HG03378 (cell line): Measurements from ENCODE around the gene SPRR2D.
"Not testable (repeated sequence)": the region's sequence is repeated elsewhere in the genome, so short reads cannot be mapped to it uniquely, and the experiment has no call there.

Experiments used
- ATAC-seq: cut with Tn5 transposase; IDR thresholded peaks from one replicate; pipeline ENCODE4 v1.9.1; 2021; ENCODE audit warnings: mild to moderate bottlenecking, moderate library complexity; ENCODE audit not compliant: unreplicated experiment

The SPRR2D gene

GRCh38 chr1:153021829-153022228 lies 19.1 kb downstream of the SPRR2D start:
- not testable (repeated sequence) for ATAC-seq

GRCh38 chr1:153011235-153011758 lies 29.6 kb downstream of the SPRR2D start:
- not testable (repeated sequence) for ATAC-seq

DNA sequence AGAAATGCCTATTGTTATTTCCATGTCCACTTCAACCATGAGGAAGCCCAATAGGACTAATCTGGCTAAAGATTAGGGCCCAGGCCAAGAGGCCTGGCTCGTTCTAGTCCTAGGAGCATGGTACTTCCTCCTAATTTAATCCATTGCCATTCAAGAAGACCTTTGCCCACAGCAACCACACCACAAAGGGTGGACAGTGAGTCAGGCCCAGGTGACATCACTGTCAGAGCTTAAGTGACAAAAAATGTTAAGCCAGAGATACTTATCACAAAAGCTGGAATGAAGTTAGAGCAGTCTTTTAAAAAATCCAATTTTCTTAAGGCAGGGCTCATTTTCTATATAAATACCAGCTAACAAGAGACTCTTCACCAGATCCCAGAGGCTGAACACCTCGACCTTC lies 39.5 kb downstream of the SPRR2D start, which contains the start of gene SPRR3:
Gene SPRR3 (plus strand): TSS at position 368 of the 400 bp plus-strand sequence. CDS start 1,272 bp downstream, outside the sequence.
- no peak for ATAC-seq

DNA sequence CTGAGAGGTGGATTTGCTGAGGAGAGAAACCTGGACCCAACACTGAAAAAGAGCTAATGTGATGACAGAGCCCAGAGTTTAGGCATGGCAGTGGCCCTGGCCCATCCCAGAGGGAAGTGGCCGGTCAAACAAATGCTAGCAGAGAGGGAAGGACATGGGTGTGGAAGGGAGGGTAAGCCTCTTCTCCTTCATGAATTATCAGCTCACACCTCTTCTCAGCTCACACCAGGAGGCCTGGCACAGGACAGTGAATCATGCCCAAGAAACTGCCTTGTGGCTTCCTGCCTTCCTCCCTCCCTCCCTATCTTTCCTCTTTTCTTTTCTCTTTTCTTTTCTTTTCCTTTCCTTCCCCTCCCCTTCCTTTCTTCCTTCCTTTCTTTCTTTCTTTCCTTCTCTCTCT lies 40.6 kb downstream of the SPRR2D start:
- no peak for ATAC-seq

GRCh38 chr1:152999818-153000217 lies 41.1 kb downstream of the SPRR2D start:
- no peak for ATAC-seq

GRCh38 chr1:152998476-152998875 lies 42.4 kb downstream of the SPRR2D start:
- no peak for ATAC-seq

DNA sequence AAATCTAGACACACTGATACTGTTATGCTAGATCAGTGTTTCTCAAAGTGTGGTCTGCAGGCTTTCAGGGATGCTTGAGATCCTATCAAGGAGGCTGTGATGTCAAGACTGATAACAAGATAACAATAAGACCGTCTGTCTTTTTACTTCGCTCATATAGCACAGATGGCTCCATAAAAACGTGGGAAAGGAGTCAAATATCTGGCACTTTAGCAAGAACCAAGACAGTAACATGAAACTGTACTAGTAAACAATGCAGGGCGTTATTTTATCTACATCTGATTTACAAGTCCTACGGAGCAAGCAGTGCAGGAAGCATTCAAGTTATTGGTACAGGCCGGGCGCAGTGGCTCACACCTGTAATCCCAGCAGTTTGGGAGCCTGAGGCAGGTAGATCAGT lies 43.0 kb downstream of the SPRR2D start:
- no peak for ATAC-seq

GRCh38 chr1:152996633-152997400 lies 44.1 kb downstream of the SPRR2D start:
- no peak for ATAC-seq

GRCh38 chr1:152995842-152996241 lies 45.1 kb downstream of the SPRR2D start:
- no peak for ATAC-seq

DNA sequence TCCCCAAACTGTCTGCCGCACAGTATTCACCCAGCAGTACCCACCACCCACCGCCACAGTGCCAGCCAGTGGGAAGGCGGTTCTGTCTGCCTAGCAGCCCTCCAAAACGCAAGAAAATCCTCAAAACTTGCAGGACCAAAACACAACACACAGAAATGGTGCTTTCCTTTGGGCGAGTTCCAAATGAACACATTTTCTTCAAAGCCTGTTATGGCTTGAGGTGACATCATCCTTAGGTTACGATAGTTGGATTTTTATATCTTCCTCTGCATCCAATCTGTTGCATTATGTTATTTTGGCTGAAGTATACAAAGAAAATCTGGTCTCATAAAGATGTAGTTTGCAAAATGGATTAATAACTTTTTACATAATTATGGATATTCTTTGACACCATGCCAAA lies 47.7 kb downstream of the SPRR2D start:
- no peak for ATAC-seq
